ENCODE results near the gene RPL38.

GRCh38 chr17:74226252-74226651 is 22.8 kb downstream of the RPL38 start:
- TF ChIP-seq EZH2 (IDR thresholded peaks at IDR 0.05; ENCODE audit: insufficient read depth, poor library complexity, severe bottlenecking): no peak
- no peak for TF ChIP-seq EZH2phosphoT487 (IDR thresholded peaks at IDR 0.05; ENCODE audit: insufficient read depth, low read depth)
